Activated T-cell treated with anti-CD3 and anti-CD28 coated beads, Interleukin-2, amount 50 U/mL, for 4 hours (primary cell): ENCODE measurements around the gene CTNNA2. TPM values are rescaled to one million over a fixed set of nuclear protein-coding genes. Genes with fewer than 3 reads are reported as not detected.

Experiments used
- ATAC-seq, 2 donors: fragments of 200-7000 bp; cut with Tn5 transposase; one replicate each; pipeline ENCODE4 v1.10.0; 2021
- DNase-seq: peaks from one replicate; pipeline ENCODE4 v3.0.0-alpha.2; 2020
- H3K27me3 Mint-ChIP-seq: one replicate; pipeline ENCODE4 v1.8.0; 2021; ENCODE audit warnings: low read depth, mixed read lengths
- H3K36me3 Mint-ChIP-seq: one replicate; pipeline ENCODE4 v1.8.0; 2022; ENCODE audit warnings: mixed read lengths; ENCODE audit not compliant: insufficient read depth
- H3K4me1 Mint-ChIP-seq: one replicate; pipeline ENCODE4 v1.8.0; 2021; ENCODE audit warnings: low read depth, mixed read lengths
- H3K4me3 Mint-ChIP-seq: one replicate; pipeline ENCODE4 v1.8.0; 2021; ENCODE audit warnings: mild to moderate bottlenecking, moderate library complexity, mixed read lengths
- H3K9me3 Mint-ChIP-seq: one replicate; pipeline ENCODE4 v1.8.0; 2021; ENCODE audit warnings: mixed read lengths
- total RNA-seq, 3 donors: library from RNA; stranded (reverse); gene quantifications; one replicate each; pipeline ENCODE4 v1.2.1, GENCODE V29; 2021

Gene CTNNA2
- total RNA-seq, 3 donors from 2014 or later = 0.08 TPM; not detected in 2

- H3K27me3 Mint-ChIP-seq = no peaks in the 10 kb centered on the region
- no peaks in the 10 kb centered on the region for H3K9me3 Mint-ChIP-seq
- no peak overlapping the region for H3K4me3 Mint-ChIP-seq
- no peaks in the 10 kb centered on the region for H3K4me1 Mint-ChIP-seq
- ATAC-seq (no peak), DNase-seq (no peak)
- H3K36me3 Mint-ChIP-seq = no peaks in the 10 kb centered on the region
These were observed 739.6 kb downstream of the CTNNA2 start for GRCh38 chr2:80252294-80252986.

- H3K4me3 Mint-ChIP-seq = no peak overlapping the region
- peaks cover 6% of the 10 kb centered on the region for H3K9me3 Mint-ChIP-seq
- DNase-seq (no peak), ATAC-seq (no peak)
- no peaks in the 10 kb centered on the region for H3K27me3 Mint-ChIP-seq
- H3K4me1 Mint-ChIP-seq = no peaks in the 10 kb centered on the region
- no peaks in the 10 kb centered on the region for H3K36me3 Mint-ChIP-seq
These were observed 743.3 kb downstream of the CTNNA2 start for GRCh38 chr2:80255918-80256781.

GRCh38 chr2:80256782-80257167 lies 743.9 kb downstream of the CTNNA2 start:
- DNase-seq (no peak), ATAC-seq (no peak)
- H3K4me1 Mint-ChIP-seq = no peaks in the 10 kb centered on the region
- no peaks in the 10 kb centered on the region for H3K36me3 Mint-ChIP-seq
- no peaks in the 10 kb centered on the region for H3K27me3 Mint-ChIP-seq
- peaks cover 6% of the 10 kb centered on the region for H3K9me3 Mint-ChIP-seq
- H3K4me3 Mint-ChIP-seq = no peak overlapping the region

GRCh38 chr2:80257450-80257849 lies 744.6 kb downstream of the CTNNA2 start:
- Mint-ChIP-seq H3K36me3 (no peaks in the 10 kb centered on the region), H3K4me3 (no peak overlapping the region), H3K9me3 (peaks cover 6% of the 10 kb centered on the region), H3K4me1 (no peaks in the 10 kb centered on the region), H3K27me3 (no peaks in the 10 kb centered on the region)
- no peak for ATAC-seq
- no peak for DNase-seq

GRCh38 chr2:80258341-80258740 lies 745.5 kb downstream of the CTNNA2 start:
- peaks cover 11% of the 10 kb centered on the region for H3K9me3 Mint-ChIP-seq
- DNase-seq = no peak
- H3K4me1 Mint-ChIP-seq = no peaks in the 10 kb centered on the region
- no peaks in the 10 kb centered on the region for H3K27me3 Mint-ChIP-seq
- no peak overlapping the region for H3K4me3 Mint-ChIP-seq
- no peaks in the 10 kb centered on the region for H3K36me3 Mint-ChIP-seq
- ATAC-seq = no peak

GRCh38 chr2:80258793-80259192 lies 745.9 kb downstream of the CTNNA2 start:
- H3K4me1 Mint-ChIP-seq = no peaks in the 10 kb centered on the region
- H3K27me3 Mint-ChIP-seq = no peaks in the 10 kb centered on the region
- H3K36me3 Mint-ChIP-seq = no peaks in the 10 kb centered on the region
- H3K9me3 Mint-ChIP-seq = peaks cover 11% of the 10 kb centered on the region
- DNase-seq = no peak
- no peak for ATAC-seq
- H3K4me3 Mint-ChIP-seq = no peak overlapping the region

- ATAC-seq (no peak), DNase-seq (no peak)
- Mint-ChIP-seq H3K4me3 (no peak overlapping the region), H3K36me3 (no peaks in the 10 kb centered on the region), H3K9me3 (peaks cover 11% of the 10 kb centered on the region), H3K27me3 (no peaks in the 10 kb centered on the region), H3K4me1 (no peaks in the 10 kb centered on the region)
These were observed 746.4 kb downstream of the CTNNA2 start for GRCh38 chr2:80259292-80259691.

GRCh38 chr2:80266231-80266630 lies 753.4 kb downstream of the CTNNA2 start:
- DNase-seq (no peak), ATAC-seq (no peak)
- Mint-ChIP-seq H3K27me3 (no peaks in the 10 kb centered on the region), H3K4me3 (no peak overlapping the region), H3K4me1 (no peaks in the 10 kb centered on the region), H3K36me3 (no peaks in the 10 kb centered on the region), H3K9me3 (peaks cover 16% of the 10 kb centered on the region)

GRCh38 chr2:80269806-80270205 lies 757.0 kb downstream of the CTNNA2 start:
- H3K36me3 Mint-ChIP-seq = no peaks in the 10 kb centered on the region
- peaks cover 13% of the 10 kb centered on the region for H3K9me3 Mint-ChIP-seq
- H3K4me3 Mint-ChIP-seq = no peak overlapping the region
- no peaks in the 10 kb centered on the region for H3K4me1 Mint-ChIP-seq
- no peak for ATAC-seq
- DNase-seq = no peak
- H3K27me3 Mint-ChIP-seq = no peaks in the 10 kb centered on the region

GRCh38 chr2:80280598-80280997 lies 767.7 kb downstream of the CTNNA2 start:
- Mint-ChIP-seq H3K4me3 (no peak overlapping the region), H3K36me3 (no peaks in the 10 kb centered on the region), H3K27me3 (no peaks in the 10 kb centered on the region), H3K9me3 (peaks cover 17% of the 10 kb centered on the region), H3K4me1 (no peaks in the 10 kb centered on the region)
- ATAC-seq (no peak), DNase-seq (no peak)

- peaks cover 17% of the 10 kb centered on the region for H3K9me3 Mint-ChIP-seq
- no peaks in the 10 kb centered on the region for H3K27me3 Mint-ChIP-seq
These were observed 768.2 kb downstream of the CTNNA2 start for GRCh38 chr2:80281049-80281448.

GRCh38 chr2:80288576-80288975 lies 775.7 kb downstream of the CTNNA2 start:
- H3K27me3 Mint-ChIP-seq = no peaks in the 10 kb centered on the region
- ATAC-seq = no peak
- no peak overlapping the region for H3K4me3 Mint-ChIP-seq
- no peaks in the 10 kb centered on the region for H3K36me3 Mint-ChIP-seq
- H3K9me3 Mint-ChIP-seq = peaks cover 9% of the 10 kb centered on the region
- DNase-seq = no peak
- no peaks in the 10 kb centered on the region for H3K4me1 Mint-ChIP-seq

More at GRCh38 chr2:80281049-80281448, 768.2 kb downstream of the CTNNA2 start:
- H3K4me3 Mint-ChIP-seq = no peak overlapping the region
- H3K4me1 Mint-ChIP-seq = no peaks in the 10 kb centered on the region
- no peaks in the 10 kb centered on the region for H3K36me3 Mint-ChIP-seq
- ATAC-seq = no peak
- no peak for DNase-seq

GRCh38 chr2:80291656-80292055 lies 778.8 kb downstream of the CTNNA2 start:
- no peaks in the 10 kb centered on the region for H3K27me3 Mint-ChIP-seq
- H3K4me1 Mint-ChIP-seq = no peaks in the 10 kb centered on the region
- DNase-seq (no peak), ATAC-seq (no peak)
- H3K9me3 Mint-ChIP-seq = peaks cover 4% of the 10 kb centered on the region
- no peak overlapping the region for H3K4me3 Mint-ChIP-seq
- H3K36me3 Mint-ChIP-seq = no peaks in the 10 kb centered on the region

GRCh38 chr2:80292474-80292873 lies 779.6 kb downstream of the CTNNA2 start:
- peaks cover 4% of the 10 kb centered on the region for H3K9me3 Mint-ChIP-seq
- no peaks in the 10 kb centered on the region for H3K27me3 Mint-ChIP-seq
- H3K4me1 Mint-ChIP-seq = no peaks in the 10 kb centered on the region
- H3K36me3 Mint-ChIP-seq = no peaks in the 10 kb centered on the region
- no peak for ATAC-seq
- DNase-seq = no peak
- H3K4me3 Mint-ChIP-seq = no peak overlapping the region

- Mint-ChIP-seq H3K27me3 (no peaks in the 10 kb centered on the region), H3K36me3 (no peaks in the 10 kb centered on the region), H3K9me3 (peaks cover 4% of the 10 kb centered on the region), H3K4me3 (no peak overlapping the region), H3K4me1 (no peaks in the 10 kb centered on the region)
- no peak for DNase-seq
- no peak for ATAC-seq
These were observed 780.2 kb downstream of the CTNNA2 start for GRCh38 chr2:80293039-80293438.
